ENCODE data around the gene SCYL2.
"Not testable (repeated sequence)": the region's sequence is repeated elsewhere in the genome, so short reads cannot be mapped to it uniquely, and the experiment has no call there.

SCYL2 gene

DNA sequence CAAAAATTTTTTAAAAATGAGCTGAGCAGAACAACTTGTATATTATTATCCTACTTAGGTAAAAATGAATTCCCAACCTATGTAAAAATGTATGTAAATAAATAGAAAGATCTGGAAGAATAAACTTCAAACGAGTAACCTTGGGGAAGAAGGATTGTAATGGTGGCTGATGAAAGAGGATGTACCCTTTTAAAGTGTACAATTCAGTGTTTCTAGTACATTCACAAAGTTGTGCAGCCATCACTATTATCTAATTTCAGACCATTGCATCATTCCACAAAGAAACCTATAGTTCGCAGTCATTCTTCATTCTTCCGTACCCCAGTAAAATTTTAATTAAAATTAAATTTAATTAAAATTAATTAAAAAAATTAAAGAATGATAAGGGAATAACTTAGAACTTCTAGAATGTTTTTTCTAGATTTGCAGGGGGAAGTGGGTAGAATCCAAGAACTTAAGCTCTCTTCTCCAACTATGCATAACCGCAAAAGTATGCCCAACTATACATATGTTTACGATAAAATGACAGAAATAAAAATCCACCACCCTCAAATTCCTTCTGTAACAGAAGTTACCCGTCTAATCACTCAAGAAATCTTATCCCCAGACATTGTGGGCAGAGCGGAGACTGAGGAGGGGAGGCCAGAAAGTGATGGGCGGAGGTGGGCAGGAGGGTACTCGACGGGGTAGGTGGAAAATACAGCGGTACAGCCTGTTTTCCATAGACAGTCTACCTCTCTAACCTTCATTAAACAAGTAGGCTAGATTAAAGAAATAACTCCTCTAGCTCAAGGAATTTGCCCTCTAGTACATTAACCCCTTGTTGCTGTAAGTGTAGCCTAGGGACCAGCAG lies 1.0 kb upstream of the SCYL2 start:
- DNase-seq = no peak

DNA sequence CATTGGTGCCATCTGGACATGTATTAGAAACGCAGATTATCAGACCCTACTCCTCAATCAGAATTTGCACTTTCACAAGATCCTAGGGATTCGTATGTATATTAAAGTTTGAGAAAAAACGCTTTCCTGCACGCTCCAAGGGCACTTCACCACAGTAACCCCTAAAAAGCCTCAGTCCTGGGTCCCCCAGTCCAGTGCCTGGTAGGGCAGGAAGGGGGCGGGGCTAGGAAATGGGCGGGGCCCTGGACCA lies 467 bp upstream of the SCYL2 start:
- peak; percentile 93 for DNase-seq

DNA sequence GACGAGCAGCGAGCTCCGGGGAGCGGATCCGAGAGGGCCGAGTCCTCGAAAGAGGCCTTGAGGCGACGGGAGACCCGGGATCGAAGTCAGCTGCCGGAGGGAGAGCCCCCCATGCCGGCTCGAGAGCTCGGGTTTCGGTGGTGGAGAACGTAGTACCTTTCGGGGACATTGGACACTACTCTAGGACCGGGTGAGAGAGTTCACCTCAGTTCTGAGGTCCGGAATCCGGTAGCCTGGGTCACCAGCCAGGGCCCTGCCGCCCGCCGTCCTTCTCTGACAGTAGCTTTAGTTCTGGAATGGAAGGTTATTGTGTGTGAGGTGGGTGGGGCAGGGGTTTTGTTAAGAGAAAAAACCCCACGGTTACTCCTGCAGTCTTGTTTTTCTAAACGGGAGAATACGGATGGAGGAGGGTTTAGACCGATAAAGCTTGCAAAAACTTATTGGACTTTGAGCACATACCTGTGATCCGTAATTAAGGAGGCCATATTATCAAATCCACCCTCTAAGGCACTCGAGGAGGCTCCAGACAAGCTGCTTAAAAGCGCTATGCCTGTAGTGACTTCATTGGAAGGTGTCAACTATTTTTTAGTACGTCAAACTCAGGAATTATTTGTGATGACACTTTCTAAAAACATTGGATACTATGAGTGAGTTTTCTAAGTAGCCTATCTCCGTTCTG lies 765 bp downstream of the SCYL2 start:
- DNase-seq = peak; percentile 41

DNA sequence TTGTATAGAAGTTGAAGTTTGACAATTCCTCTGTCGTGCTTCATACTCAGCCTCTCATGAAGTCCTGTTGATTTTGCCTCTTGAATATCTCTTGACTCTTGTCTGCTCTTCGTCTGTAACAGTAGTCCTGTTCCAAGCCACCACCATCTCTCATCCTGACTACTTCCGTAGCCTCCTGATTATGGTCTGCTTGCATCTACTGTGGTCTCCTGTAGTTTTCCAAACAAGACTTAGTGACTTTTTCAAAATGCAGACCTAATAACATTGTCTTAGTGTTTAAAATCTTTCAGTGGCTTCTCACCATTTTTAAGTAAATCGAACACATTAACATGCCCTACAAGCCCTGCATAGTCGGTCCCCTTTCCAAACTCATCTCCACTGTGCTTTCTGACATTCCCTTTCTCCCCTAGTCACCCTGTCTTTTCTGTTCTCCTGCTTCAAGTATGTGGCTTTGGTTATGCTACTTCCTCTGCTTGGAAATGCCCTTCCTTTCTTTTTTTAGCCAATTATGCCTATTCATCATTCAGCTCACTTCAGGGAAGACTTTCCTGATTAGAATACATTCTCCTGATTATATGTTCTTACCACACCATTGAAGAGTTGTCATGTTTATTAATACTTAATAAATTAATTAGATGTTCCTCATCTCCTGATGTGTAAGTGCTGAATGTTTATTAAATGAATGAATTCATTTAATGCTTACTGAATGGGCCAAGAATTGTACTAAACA lies 2.0 kb downstream of the SCYL2 start:
- no peak for DNase-seq

- DNase-seq = no peak
Measured at GRCh38 chr12:100273782-100274181, 6.8 kb downstream of the SCYL2 start.

DNA sequence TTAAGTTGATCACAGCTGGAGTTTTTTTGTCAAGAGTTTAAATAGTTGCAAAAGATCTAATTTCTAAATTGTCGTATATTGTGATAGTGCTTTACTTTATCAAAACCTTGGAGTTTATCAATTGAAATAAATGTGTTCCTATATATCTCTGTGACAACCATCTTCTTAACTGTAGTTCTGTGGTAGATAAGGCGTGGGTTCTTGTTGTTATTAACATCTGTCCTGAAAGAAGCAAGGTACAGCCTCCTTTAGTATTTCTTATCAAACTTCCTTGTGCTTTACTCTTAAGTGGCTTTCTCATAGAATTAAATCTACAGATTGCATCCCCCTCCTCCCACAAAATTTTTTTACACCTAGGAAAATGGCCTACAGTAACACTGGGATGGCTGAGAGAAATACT lies 7.3 kb downstream of the SCYL2 start:
- DNase-seq = no peak

GRCh38 chr12:100279159-100279558 lies 12.2 kb downstream of the SCYL2 start:
- no peak for DNase-seq

DNA sequence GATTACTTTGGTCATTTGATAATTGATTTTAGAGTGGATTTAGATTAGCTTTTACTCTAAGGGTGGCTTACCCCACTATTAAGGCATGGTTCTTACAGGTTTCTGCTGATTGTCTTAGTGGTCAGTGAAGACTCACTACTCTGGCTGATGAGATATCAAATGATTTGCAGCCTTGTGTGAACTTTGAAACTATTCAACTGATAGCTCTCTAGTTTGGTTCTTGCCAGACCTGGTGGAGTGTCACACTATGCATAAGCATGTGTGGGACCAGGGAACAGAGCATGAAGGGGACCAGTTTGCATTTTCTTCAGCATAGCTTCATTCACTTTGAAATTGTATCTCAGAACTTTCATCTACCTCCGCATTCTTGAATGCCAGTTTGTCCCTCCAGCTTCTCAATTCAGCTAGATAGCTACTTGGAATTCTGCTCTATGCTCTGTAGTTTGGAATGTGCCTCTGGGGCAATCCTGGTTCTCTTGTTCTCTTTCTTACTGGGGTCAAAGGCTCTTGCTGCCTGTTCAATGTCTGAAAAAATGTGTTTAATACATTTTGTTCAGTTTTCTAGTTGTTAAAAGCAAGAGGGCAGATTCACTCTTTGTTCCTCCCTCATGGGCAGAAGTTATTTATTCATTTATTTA lies 12.7 kb downstream of the SCYL2 start:
- DNase-seq = no peak

DNA sequence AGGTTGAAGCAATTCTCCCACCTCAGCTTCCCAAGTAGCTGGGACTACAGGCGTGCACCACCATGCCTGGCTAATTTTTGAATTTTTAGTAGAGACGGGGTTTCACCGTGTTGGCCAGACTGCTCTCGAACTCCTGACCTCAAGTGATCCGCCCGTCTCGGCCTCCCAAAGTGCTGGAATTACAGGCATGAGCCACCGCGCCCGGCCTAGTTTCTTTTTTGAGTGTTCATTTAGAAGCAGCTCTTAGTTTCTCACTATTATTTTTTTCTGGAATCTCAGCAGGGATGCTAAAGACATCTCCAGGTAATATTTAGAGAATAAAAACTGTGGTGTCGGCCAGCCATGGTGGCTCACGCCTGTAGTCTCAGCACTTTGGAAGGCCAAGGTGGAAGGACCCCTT lies 17.6 kb downstream of the SCYL2 start:
- not testable (repeated sequence) for DNase-seq

DNA sequence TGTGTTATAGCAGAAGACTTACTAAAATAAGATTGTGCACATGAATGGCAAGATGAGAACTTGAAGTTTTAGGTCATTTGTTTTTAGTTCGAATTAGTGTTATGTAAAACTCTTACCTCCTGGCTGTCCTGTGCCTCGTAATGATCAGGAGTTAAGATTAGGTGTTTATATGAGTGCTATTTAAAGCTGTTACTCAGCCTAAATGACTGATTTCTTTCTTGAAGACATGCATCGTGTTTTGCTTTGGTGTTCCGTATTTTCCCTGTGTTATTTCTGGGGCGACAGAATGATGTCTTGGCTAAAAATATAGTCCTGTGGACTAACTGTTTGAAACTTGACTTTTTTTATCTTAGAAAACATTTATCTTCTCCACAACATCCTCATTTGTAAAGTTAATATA lies 22.1 kb downstream of the SCYL2 start:
- no peak for DNase-seq

- DNase-seq = no peak
Measured at GRCh38 chr12:100290016-100290415, 23.0 kb downstream of the SCYL2 start.

GRCh38 chr12:100293017-100293416 lies 26.0 kb downstream of the SCYL2 start:
- DNase-seq = no peak

GRCh38 chr12:100294366-100294765 lies 27.4 kb downstream of the SCYL2 start:
- DNase-seq = not testable (repeated sequence)

GRCh38 chr12:100295764-100296555 lies 29.0 kb downstream of the SCYL2 start:
- no peak for DNase-seq

- no peak for DNase-seq
Measured at GRCh38 chr12:100302081-100302480, 35.1 kb downstream of the SCYL2 start.

- DNase-seq = no peak
Measured at GRCh38 chr12:100303831-100304230, 36.9 kb downstream of the SCYL2 start.

DNA sequence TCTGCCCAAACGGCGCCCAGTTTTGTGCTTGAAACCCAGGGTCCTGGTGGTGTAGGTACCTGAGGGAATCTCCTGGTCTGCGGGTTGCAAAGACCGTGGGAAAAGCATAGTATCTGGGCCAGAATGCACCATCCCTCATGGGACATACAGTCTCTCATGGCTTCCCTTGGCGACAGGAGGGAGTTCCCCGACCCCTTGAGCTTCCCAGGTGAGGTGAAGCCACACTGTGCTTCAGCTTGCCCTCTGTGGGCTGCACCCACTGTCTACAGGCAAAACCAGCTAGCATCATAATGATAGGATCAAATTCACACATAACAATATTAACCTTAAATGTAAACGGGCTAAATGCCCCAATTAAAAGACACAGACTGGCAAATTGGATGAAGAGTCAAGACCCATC lies 37.4 kb downstream of the SCYL2 start:
- not testable (repeated sequence) for DNase-seq

DNA sequence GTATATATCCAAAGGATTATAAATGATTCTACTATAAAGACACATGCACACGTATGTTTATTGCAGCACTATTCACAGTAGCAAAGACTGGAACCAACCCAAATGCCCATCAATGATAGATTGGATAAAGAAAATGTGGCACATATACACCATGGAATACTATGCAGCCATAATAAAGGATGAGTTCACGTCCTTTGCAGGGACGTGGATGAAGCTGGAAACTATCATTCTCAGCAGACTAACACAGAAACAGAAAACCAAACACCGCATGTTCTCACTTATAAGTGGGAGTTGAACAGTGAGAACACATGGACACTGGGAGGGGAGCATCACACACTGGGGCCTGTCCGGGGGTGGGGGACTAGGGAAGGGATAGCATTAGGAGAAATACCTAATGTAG lies 41.2 kb downstream of the SCYL2 start:
- DNase-seq = not testable (repeated sequence)

DNA sequence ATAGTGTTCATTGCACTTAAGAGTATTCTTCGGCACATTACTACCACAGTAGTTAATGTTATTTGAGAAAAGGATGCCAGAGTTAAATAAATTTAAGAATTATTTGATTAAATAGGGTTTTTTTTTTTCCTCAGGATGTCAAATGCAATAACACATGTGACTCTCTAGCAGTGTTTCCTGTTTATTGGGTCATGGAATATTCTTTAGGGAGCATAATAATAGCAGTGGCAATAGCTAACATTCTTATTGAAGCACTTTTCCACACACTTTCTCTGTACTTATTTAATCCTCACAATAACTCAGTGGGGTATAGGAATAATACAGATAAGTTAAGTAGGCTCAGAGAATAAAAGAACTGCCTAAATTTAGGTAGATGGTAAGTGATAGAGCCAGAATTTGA lies 44.3 kb downstream of the SCYL2 start:
- no peak for DNase-seq

- no peak for DNase-seq
Measured at GRCh38 chr12:100317371-100317770, 50.4 kb downstream of the SCYL2 start.

- no peak for DNase-seq
Measured at GRCh38 chr12:100324498-100324897, 57.5 kb downstream of the SCYL2 start.

- DNase-seq = no peak
Measured at GRCh38 chr12:100326208-100326607, 59.2 kb downstream of the SCYL2 start.

GRCh38 chr12:100329800-100330199 lies 62.8 kb downstream of the SCYL2 start:
- no peak for DNase-seq
